Measurements from ENCODE around the gene ABHD8. TPM values are rescaled to one million over a fixed set of nuclear protein-coding genes. Genes with fewer than 3 reads are reported as not detected.
"Not testable (repeated sequence)": the region's sequence is repeated elsewhere in the genome, so short reads cannot be mapped to it uniquely, and the experiment has no call there.

Gene ABHD8
- total RNA-seq, 1 experiment from 2014 or later, result 3.5 TPM

DNA sequence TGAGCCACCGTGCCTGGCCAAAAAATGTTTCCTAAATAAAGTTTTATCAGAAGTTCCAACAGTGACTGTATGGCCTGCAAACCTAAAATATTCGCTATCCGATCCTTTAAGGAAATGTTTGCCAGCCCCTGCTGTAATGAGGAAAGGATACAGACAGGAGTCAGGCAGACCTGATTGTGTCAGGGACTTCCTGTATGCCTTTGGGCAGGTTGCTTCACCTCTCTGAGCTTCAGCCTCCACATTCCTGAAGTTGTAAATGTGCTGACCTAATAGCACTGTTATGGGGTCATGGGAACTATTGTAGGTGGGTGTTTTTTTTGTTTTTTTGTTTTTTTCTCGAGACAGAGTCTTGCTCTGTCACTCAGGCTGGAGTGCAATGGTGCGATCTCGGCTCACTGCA lies 6.2 kb downstream of the ABHD8 start:
- no peak for DNase-seq (ENCODE audit: low spot score)

DNA sequence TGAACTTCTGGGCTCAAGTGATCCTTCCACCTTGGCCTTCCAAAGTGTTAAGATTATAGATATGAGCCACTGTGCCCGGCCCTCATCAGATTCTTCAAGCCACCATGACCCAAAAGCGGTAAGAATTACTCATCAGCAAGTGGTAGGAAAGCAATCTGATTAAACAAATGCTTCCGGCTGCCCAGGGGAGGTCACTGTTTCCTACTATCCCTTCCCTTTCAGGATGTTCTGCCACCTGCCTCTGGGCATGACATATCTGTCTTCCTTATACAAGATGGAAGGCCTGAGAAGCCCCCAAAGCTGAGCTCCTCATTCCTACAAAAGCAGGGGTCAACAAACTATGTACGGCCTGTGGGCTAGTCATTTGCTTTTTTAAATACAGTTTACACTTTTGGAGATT lies 7.0 kb downstream of the ABHD8 start:
- peak; percentile 60 for DNase-seq (ENCODE audit: low spot score)

DNA sequence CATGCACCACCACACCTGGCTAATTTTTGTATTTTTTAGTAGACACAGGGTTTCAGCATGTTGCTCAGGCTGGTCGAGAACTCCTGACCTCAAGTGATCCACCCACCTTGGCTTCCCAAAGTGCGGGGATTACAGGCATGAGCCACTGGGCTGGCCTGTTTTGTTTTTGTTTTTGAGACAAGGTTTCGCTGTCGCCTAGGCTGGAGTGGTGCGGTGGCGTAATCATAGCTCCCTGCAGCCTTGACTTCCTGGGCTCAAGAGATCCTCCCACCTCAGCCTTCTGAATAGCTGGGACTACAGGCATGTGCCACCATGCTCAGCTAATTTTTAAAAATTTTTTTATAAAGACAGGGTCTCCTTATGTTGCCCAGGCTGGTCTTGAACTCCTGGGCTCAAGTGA lies 7.7 kb downstream of the ABHD8 start:
- DNase-seq (ENCODE audit: low spot score), result not testable (repeated sequence)

DNA sequence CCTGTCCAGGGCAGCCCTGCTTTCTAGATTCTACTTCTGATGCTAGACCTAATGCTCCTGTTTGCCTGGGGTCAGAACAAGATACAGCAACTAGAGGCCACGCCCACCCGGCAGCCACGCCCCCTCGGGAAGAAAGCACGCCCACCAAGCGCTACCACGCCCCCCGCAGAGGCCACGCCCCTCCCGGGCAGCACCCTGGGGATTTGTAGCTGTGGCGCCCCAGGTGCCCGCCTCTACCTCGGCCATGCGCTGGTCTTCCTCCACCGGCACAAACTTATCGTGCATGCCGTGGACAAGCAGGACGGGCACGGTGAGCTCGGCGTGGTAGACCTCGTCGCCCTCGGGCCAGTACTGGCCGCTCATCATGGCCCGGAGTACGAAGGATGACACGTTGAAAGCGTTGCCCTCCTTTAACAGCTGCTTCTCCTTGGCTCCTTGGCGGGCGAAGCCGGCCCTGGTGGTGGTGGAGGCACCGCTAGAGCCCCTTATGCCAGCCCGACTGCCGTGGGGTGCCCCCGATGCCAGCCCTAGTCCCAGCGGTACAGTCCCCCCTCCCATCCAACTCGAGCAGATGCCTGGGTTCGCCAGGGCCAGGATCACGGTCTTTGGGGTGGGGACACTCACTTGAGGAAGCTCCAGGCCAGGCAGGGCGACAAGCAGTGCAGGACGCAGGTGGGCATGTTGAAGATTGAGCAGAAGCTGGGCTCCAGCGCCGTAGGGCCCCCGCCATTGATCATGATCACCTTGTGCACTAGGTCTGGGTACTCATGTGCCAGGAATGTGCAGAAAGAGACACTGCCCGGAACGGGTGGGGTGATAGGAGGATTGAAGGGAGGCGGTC lies 9.0 kb downstream of the ABHD8 start:
- DNase-seq (ENCODE audit: low spot score), result no peak

DNA sequence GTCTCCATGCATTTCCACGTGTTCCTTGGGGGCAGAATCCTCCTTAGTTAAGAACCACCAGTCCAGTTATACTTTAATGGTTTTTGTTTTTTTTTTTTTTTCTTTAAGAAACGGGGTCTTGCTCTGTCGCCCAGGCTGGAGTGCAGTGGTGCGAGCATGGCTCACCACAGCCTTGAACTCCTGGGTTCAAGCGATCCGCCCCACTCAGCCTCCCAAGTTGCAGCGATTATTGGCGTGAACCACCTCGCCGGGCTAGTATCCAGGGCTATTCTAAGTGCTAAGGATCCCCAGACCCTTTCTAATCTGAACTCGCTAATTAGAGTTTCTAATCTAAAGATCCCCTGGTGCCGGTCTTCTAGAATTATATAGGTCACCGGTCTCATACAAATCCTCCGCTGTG lies 9.6 kb downstream of the ABHD8 start:
- no peak for DNase-seq (ENCODE audit: low spot score)

DNA sequence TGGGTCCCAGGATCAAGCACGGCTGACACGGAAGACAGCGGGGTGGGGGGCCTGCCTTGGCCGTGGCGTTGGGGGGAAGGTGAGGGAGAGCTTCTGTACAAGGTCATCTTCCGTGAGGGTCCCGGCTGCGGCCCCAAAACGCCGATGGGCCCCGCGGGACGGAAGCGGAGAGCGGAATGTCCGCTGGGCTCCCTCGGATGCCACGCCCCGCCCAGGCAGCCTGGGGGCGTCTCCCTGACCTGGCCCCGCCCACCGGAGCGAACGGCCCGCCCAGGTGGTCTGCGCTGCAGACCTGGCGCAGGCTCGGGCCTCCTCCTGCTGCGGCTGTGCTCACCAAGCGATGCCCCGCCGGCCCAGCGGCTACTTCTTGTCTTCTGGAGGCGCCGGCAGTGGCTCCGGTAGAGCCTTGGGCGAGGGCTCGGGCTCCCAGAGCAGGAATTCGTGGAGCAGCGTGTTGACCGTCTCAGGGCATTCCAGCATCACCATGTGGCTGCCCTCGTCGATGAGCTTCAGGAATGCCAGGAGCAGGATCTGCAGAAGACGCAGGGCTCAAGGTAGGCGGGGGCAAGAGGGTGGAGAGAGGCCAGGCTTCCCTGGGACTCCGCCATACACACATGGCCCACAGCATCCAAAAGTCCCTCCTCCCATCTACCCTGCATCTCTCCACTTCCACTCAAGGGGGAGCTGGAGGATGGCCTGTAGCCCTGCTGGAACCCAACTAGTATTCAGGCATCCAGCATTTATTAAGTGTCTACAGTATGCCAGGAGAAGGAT lies 10.7 kb downstream of the ABHD8 start:
- peak; percentile 85 for DNase-seq (ENCODE audit: low spot score)

DNA sequence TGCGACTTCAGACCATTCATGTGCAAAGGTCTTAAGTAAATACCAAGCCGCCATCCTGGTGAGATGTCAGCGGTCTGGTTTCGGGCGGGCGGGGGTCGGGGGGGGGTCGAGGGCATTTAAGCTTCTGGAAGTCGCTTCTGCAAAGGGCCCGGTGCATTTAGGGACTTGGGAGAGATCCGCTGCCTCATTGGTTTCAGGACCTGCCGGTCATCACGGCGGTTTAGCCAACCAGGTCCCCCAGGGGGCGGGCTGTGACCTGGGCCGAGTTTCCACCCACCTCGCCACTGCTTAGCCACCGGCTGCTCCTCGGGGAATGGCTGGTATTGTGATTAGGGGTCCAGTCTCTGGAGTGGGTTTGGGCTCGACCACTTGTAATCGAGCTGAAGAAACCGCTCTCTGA lies 13.7 kb downstream of the ABHD8 start:
- no peak for DNase-seq (ENCODE audit: low spot score)

DNA sequence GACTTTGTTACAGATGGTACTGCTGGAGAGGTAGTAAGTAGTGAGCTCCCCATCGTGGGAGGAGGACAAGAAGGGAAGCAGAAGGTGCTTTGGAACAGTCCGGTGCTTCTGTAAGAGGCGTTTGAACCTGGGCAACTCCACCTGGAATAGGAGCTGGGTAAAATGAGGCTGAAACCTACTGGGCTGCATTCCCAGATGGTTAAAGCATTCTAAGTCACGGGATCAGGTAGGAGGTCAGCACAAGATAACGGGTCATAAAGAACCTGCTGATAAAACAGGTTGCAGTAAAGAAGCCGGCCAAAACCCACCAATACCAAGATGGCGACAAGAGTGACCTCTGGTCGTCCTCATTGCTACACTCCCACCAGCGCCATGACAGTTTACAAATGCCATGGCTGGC lies 16.5 kb downstream of the ABHD8 start:
- no peak for DNase-seq (ENCODE audit: low spot score)

DNA sequence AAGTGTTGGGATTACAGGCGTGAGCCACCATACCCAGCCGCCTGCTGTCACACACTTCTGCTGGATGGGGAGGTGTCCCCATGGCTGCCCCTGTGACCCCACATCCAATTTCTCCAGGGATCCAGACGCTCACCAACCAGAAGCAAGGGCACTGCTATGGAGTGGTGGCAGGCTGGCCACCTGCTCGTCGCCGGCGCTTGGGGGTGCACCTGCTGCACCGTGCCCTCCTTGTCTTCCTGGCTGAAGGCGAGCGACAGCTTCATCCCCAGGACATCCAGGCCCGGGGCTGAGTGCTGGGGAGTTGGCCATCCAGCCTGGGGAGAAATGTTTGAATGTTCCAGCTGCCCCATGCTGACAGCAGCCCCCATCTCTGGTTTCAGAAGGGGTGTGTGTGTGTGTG lies 17.0 kb downstream of the ABHD8 start:
- no peak for DNase-seq (ENCODE audit: low spot score)

DNA sequence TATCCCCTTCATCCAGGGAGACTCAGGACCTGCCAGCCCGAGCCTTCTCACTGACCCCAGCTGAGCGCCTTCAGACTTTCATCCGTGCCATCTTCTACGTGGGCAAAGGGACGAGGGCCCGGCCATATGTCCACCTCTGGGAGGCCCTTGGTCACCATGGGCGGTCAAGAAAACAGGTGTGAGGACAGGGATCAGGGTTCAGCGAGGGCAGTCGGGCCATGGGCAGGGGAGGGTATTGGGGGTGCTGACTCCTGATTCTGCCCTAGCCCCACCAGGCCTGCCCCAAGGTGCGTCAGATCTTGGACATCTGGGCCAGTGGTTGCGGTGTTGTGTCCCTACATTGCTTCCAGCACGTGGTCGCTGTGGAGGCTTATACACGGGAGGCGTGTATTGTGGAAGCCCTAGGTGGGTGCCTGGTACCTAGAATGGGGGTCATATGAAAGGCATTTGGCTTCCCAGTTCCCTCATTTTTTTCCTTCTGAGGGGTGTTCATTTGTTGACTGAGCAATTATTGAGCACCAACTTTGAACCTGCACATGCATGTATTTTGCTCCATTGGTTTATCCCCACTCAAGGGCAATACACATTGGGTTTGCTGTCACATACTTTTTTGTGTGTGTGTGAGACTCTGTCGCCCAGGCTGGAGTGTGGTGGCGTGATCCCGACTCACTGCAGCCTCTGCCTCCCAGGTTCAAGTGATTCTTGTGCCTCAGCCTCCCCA lies 17.6 kb downstream of the ABHD8 start:
- no peak for DNase-seq (ENCODE audit: low spot score)

DNA sequence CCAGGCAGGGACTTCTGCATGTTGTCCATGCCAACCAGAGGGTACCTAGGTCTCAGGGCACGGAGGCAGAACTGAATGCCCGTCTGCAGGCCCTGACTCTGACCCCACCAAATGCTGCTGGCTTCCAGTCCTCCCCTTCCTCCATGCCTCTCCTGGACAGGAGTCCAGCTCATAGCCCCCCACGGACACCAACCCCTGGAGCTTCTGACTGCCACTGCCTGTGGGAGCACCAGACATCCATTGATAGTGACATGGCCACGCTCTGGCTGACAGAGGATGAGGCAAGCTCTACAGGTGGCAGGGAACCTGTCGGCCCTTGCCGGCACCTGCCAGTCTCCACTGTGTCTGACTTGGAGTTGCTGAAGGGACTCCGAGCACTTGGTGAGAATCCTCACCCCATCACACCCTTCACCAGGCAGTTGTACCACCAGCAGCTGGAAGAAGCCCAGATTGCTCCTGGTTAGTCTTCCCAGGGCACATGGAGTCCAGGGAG lies 19.7 kb downstream of the ABHD8 start:
- no peak for DNase-seq (ENCODE audit: low spot score)

DNA sequence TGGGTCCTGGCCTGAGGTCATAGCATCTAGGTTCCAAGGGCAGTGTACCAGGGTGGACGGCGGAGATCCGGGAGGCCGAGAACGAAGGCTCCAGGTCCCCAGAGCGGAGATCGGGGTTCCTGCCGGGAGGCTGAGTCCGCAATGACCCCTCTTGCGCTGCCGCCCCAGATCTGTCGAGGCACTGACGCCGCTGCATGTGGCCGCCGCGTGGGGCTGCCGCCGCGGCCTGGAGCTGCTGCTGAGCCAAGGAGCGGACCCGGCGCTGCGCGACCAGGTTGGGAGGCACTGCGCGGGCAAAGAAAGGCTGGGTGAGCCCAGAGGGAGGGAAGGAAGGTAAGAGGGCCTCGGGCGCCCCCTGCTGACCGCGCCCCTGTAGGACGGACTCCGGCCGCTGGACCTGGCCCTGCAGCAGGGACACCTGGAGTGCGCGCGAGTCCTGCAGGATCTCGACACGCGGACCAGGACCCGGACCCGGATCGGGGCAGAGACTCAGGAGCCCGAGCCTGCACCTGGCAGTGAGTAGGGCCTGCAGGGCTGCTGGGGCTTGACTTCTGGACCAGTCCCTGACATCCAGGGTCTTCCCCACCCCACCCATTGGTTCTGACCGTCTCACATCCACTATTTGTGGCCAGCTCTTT lies 20.6 kb downstream of the ABHD8 start:
- peak; percentile 80 for DNase-seq (ENCODE audit: low spot score)

DNA sequence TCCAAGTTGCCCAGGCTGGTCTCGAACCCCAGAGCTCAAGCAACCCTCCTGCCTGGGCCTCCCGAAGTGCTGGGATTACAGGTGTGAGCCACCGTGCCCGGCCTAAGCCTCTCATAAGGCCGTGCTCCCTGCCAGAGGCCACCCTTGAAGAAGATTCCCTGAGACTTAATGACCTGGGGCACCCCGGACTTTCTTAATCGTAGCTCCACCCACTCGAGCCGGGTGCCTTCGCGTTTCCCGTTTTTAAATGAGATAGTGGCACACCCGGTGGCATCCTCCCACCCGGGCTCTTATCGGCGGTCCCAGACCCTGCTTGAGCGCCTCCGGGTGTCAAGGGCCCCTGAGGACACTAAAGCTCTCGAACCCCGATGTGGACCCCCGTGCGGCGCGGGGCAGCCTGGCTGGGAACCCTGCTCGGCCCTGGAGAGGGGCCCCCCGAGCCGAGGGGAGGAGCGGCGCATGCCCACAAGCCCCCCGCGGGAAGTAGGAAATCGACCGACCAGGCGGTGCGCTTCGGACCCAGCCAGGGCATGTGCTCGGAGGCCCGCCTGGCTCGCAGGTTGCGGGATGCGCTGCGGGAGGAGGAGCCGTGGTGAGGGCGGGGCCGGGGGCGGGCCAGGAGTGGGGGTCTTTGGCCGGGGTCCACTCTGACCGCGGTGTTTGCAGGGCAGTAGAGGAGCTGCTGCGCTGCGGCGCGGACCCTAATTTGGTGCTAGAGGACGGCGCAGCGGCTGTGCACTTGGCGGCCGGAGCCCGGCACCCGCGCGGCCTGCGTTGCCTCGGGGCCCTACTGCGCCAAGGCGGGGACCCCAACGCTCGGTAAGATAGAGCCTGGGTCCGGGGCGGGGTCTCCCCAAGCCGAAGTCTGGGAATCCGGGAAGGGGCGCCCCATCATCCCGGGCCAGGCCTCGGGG lies 21.6 kb downstream of the ABHD8 start, which contains the start of gene ANKLE1:
TSS of gene ANKLE1 (plus strand) at position 511 of the 914 bp plus-strand sequence. CDS start at position 531, 20 bp downstream.
- no peak for DNase-seq (ENCODE audit: low spot score)

DNA sequence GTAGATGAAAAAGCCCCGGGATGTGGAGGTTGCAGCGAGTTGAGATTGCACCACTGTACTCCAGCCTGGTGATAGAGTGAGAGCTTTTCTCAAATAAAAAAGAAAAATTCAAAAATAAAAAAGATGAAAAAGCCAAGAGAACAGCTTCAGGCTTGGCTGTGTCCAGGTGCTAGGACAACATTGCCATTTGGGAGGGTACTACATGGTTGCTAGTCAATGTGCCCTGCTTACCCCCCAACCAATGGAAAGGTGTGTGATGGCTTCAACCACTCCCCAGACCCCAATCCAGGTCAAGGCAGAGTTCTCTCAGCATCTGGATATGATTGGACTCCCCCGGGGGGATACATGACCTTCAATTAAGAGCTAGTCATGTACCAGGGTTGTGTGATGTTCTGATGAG lies 23.8 kb downstream of the ABHD8 start:
- no peak for DNase-seq (ENCODE audit: low spot score)

DNA sequence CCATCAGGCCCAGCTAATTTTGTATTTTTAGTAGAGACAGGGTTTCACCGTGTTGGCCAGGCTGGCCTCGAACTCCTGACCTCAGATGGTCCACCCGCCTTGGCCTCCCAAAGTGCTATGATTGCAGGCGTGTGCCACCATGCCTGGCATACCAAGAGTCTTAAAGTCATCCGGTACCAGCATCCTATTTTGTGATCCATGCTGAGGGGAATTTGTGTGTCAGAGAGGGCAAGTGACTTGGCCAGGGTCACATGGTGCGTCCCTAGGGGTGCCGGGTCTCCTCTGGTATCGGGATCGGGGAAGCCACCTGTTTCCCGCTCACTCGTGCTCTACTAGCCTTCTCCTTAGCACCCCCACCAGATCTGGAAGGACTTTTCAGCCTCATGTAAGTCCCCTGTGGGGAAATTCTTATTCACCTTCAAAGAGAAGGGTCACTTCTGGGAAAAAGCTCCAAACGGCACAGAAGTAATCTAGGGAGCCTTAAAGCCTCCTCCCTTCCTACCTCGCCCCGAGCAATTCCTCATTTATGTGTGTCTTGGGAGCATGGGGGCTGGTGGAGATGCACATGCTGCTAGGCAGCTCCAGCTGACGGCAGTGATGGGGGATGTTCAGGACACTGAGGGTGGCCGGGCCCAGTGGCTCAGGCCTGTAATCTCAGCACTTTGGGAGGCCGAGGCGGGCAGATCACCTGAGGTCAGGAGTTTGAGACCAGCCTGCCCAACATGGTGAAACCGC lies 27.6 kb downstream of the ABHD8 start:
- DNase-seq (ENCODE audit: low spot score), result no peak

DNA sequence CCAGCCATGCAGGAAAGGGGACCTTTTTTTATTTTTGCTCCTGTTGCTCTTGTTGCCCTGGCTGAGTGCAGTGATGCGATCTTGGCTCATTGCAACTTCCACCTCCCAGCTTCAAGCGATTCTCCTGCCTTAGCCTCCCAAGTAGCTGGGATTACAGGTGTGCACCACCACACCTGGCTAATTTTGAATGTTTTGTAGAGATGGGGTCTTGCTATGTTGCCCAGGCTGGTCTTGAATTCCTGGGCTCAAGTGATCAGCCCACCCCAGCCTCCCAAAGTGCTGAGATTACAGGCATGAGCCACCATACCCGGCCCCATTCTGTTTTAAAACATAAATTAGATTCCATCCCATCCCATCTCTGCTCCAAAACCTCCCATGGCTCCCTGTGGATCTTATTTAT lies 28.3 kb downstream of the ABHD8 start:
- DNase-seq (ENCODE audit: low spot score), result not testable (repeated sequence)

DNA sequence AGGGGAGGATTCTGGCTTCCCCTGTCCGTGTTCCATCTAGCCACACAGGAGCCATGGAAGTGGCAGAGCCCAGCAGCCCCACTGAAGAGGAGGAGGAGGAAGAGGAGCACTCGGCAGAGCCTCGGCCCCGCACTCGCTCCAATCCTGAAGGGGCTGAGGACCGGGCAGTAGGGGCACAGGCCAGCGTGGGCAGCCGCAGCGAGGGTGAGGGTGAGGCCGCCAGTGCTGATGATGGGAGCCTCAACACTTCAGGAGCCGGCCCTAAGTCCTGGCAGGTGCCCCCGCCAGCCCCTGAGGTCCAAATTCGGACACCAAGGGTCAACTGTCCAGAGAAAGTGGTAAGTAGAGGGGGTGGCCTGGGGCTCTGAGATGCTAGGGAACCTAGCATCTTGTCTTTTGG lies 34.5 kb downstream of the ABHD8 start:
- no peak for DNase-seq (ENCODE audit: low spot score)

DNA sequence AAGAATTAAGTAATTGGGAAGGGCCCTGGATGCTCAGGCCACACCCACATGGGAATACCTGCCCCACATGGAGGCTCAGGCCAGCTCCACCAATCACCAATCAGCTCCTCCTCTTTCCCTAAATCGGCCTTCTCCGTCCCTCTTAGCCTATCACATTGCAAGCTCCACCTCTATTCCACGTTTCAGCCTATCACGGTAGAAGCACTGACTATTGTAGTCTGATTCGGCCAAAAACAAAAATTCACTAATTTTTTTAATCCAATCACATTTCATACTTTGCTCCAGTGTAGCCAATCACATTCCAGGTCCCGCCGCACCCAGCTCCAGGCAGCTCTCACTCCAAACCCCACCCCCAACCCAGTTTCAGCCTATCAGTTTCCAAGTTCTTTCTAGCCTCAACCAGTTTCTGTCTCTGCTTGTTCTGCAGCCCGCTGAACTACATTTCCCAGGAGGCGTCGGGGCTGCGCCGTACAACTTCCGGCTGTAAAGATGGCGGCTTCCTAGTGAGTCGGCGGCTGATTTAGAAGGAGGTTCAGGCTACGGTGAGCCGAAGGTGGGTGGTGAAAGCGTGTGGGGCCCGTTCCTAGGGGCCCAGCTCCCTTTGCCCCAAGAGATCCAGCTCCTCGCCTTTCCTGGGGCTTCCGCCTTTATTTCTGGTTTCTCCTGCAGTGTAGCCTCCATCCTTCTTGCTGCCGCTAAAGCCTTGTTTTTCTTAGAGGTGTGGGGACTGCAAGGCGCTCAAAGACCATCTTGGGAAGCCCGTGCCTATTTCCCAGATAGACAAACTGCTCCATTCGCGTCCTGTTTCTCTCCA lies 36.0 kb downstream of the ABHD8 start, which contains the start of gene BABAM1:
TSS of gene BABAM1 (plus strand) at position 469 of the 814 bp plus-strand sequence. CDS start 1,364 bp downstream, outside the sequence.
- DNase-seq (ENCODE audit: low spot score), result peak; percentile 99

DNA sequence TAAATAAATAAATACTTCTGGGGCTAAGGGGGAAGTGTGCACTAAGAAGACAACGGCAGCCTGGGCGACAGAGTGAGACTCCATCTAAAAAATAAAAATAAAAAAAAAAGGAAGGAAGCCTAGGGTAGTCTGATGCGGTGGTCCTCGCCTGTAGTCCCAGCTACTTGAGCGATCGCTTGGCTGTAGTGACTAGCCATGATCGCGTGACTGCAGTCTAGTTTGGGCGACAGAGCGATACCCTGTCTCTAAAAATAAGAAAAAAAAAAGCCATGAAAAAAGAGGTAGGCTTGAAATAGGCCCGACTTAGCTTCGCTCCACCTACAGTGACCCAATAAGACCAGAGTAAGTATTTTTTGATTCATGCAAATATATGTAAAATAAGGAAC lies 36.6 kb downstream of the ABHD8 start:
- no peak for DNase-seq (ENCODE audit: low spot score)

Measured in H4 (cell line).